GM23338 (cell line): Measurements from ENCODE around the gene CHRD.

Experiments
- CREB1 ChIP-seq: fragments of 250-450 bp; sonication (Bioruptor Pico); IDR thresholded peaks from 2 replicates; pipeline ENCODE4 v1.5.0; 2020; ENCODE audit warnings: low read depth, mild to moderate bottlenecking, moderate library complexity
- TF ChIP-seq, protein P1 (sequence below), 2 experiments: fragments of 200-600 bp in 1 of 2; sonication (generic) in 1 of 2; conservative IDR thresholded peaks; 2 replicates each; pipeline versions ENCODE4 v1.5.1 to v1.6.1; 2016 to 2017; ENCODE audit warnings: antibody characterized with exemption in 2 of 2, low read depth in 2 of 2, mild to moderate bottlenecking in 2 of 2, moderate library complexity in 1 of 2

DNA sequence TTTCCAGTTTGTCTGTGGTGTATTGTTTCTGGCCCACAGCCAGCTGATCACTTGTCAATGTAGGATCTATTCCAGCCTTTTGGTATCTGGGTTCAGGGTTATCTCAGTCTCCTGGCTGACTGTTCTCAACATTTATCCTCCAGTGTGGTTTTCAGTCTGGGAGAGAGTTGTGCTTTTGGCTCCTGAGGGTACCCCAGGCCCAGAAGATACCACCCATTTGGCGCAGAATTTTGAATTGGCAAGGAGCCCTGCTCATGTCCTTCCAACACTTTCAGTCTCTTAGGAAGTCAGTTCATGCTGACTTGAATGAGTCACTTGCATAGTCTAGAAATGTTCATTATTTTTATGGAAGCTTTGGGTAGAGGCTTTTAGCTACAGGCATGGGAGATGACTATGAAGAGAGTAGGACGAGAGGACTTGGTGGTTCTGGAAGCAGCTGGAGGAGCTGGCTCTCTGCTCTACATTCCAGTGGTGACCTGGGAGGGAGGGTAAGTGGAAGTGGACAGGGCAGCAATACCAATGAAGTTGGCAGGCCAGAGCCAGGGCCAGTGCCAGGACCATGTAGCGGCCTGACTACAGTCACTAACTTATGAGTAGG, 11.2 kb upstream of the CHRD start:
- TF ChIP-seq, protein P1, sequence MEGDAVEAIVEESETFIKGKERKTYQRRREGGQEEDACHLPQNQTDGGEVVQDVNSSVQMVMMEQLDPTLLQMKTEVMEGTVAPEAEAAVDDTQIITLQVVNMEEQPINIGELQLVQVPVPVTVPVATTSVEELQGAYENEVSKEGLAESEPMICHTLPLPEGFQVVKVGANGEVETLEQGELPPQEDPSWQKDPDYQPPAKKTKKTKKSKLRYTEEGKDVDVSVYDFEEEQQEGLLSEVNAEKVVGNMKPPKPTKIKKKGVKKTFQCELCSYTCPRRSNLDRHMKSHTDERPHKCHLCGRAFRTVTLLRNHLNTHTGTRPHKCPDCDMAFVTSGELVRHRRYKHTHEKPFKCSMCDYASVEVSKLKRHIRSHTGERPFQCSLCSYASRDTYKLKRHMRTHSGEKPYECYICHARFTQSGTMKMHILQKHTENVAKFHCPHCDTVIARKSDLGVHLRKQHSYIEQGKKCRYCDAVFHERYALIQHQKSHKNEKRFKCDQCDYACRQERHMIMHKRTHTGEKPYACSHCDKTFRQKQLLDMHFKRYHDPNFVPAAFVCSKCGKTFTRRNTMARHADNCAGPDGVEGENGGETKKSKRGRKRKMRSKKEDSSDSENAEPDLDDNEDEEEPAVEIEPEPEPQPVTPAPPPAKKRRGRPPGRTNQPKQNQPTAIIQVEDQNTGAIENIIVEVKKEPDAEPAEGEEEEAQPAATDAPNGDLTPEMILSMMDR (conservative IDR thresholded peaks at IDR 0.05; ENCODE audit: low read depth in 2 of 2) = no peak
- TF ChIP-seq CREB1 (CRISPR knock-in tag) = no peak
